HEK293T (cell line): ENCODE results near the gene LMTK2.

Experiments used
- CTCF ChIA-PET: fragments of 350-600 bp; formaldehyde crosslinking; extraction: SDS; loops from one replicate; lab custom pipeline; 2021; ENCODE audit warnings: antibody characterized with exemption, inconsistent platforms; lab: Yijun Ruan, JAX
- POLR2A ChIA-PET: fragments of 350-600 bp; formaldehyde crosslinking; extraction: SDS; loops from one replicate; lab custom pipeline; 2020; ENCODE audit warnings: antibody characterized with exemption, inconsistent platforms; lab: Yijun Ruan, JAX
- DNase-seq: peaks from one replicate; pipeline ENCODE4 v3.0.0; 2012; ENCODE audit warnings: mixed read lengths; ENCODE audit errors: extremely low spot score
- ARNT ChIP-seq: fragments of 450-650 bp; IDR thresholded peaks from 2 replicates; pipeline ENCODE4 v1.6.1; 2017; ENCODE audit warnings: mild to moderate bottlenecking
- BHLHE40 ChIP-seq: fragments of 450-650 bp; IDR thresholded peaks from 2 replicates; pipeline ENCODE4 v1.6.1; 2016; ENCODE audit warnings: mild to moderate bottlenecking, moderate library complexity, borderline replicate concordance
- CTBP1 ChIP-seq: fragments of 450-650 bp; IDR thresholded peaks from 2 replicates; pipeline ENCODE4 v1.6.1; 2016; ENCODE audit warnings: borderline replicate concordance
- ELF4 ChIP-seq: fragments of 450-650 bp; IDR thresholded peaks from 2 replicates; pipeline ENCODE4 v1.6.1; 2017; ENCODE audit warnings: antibody characterized with exemption
- FOXA1 ChIP-seq: fragments of 450-650 bp; IDR thresholded peaks from 2 replicates; pipeline ENCODE4 v1.6.1; 2016; ENCODE audit warnings: mild to moderate bottlenecking
- FOXK2 ChIP-seq: fragments of 450-650 bp; IDR thresholded peaks from 2 replicates; pipeline ENCODE4 v1.6.1; 2016; ENCODE audit warnings: mild to moderate bottlenecking
- FOXM1 ChIP-seq: fragments of 450-650 bp; IDR thresholded peaks from 2 replicates; pipeline ENCODE4 v1.6.1; 2017; ENCODE audit warnings: mild to moderate bottlenecking, borderline replicate concordance
- HDGF ChIP-seq: fragments of 450-650 bp; IDR thresholded peaks from 2 replicates; pipeline ENCODE4 v1.6.1; 2017; ENCODE audit warnings: antibody characterized with exemption, borderline replicate concordance
- L3MBTL2 ChIP-seq: fragments of 450-650 bp; conservative IDR thresholded peaks from 2 replicates; pipeline ENCODE4 v1.6.1; 2016; ENCODE audit warnings: mild to moderate bottlenecking
- LEF1 ChIP-seq: fragments of 450-650 bp; IDR thresholded peaks from 2 replicates; pipeline ENCODE4 v1.6.1; 2017; ENCODE audit warnings: mild to moderate bottlenecking, borderline replicate concordance
- NFRKB ChIP-seq: fragments of 450-650 bp; IDR thresholded peaks from 2 replicates; pipeline ENCODE4 v1.6.1; 2016; ENCODE audit warnings: mild to moderate bottlenecking, moderate library complexity
- SP1 ChIP-seq: fragments of 450-650 bp; IDR thresholded peaks from 2 replicates; pipeline ENCODE4 v1.6.1; 2017
- SUZ12 ChIP-seq: fragments of 450-650 bp; IDR thresholded peaks from 2 replicates; pipeline ENCODE4 v1.6.1; 2016; ENCODE audit warnings: mild to moderate bottlenecking
- TARDBP ChIP-seq: fragments of 450-650 bp; IDR thresholded peaks from 2 replicates; pipeline ENCODE4 v1.6.1; 2016
- ZNF384 ChIP-seq: fragments of 450-650 bp; IDR thresholded peaks from 2 replicates; pipeline ENCODE4 v1.6.1; 2016
- TF ChIP-seq, protein P1 (sequence below): fragments of 450-650 bp; IDR thresholded peaks from 2 replicates; pipeline ENCODE4 v1.6.1; 2016

The LMTK2 gene

DNA sequence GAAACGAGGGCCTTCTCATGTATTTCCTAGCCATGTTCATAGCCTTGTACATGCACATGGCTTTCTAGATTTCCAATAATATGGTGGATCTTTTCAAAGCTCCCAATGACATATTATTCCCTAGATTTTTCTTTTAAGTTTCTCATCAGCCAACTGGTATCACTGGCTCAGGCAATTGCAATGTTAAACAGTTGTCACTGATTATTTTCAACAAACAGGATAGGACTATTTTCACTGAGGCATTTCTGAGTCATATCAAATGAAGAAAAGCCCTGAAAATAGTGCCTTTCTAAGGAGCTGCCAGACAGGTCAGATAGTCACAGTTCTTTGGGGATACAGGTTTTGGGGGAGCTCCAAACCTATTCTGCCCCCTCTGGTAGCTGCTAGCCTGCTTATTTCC lies 4.5 kb upstream of the LMTK2 start:
- ChIA-PET CTCF (no interaction called here), POLR2A (no interaction called here)
- no peak for TF ChIP-seq CTBP1
- TF ChIP-seq FOXA1: no peak
- no peak for TF ChIP-seq SP1
- no peak for TF ChIP-seq NFRKB
- TF ChIP-seq FOXK2: no peak
- no peak for TF ChIP-seq BHLHE40
- no peak for TF ChIP-seq ZNF384
- no peak for TF ChIP-seq SUZ12
- no peak for TF ChIP-seq ARNT
- DNase-seq: no peak

DNA sequence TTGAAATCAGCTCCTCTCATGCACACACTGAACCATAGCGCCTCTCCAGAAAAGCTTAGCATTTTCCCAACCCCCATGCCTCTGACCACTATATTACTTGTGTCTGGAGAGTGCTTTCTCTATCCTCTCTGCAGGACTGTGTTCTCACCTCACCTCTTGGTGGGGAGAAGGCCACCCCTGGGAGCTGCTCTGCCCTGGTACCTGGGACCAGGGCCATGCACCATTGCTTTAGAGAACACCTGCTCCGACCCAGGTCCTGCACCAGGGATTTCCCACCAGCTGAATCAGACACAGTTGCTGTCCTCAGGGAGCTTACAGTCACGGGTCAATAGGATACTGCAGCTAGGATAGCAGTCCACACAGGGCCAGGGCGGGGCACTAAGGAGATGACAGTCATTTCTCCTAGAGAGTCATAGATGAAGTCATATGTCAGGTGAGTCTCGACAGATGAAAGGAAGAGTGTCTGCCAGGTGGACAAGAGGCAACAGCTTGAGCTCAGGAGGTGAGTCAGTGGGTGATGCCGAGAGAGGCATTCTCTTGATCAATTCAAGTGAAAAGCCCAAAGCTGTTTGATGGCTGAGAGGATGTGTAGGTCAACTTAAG lies 619 bp upstream of the LMTK2 start:
- TF ChIP-seq FOXM1: no peak
- no peak for TF ChIP-seq ELF4
- no peak for TF ChIP-seq FOXK2
- no peak for TF ChIP-seq LEF1
- no peak for TF ChIP-seq SUZ12
- no peak for TF ChIP-seq L3MBTL2
- no peak for TF ChIP-seq FOXA1
- no peak for TF ChIP-seq BHLHE40
- TF ChIP-seq, protein P1, sequence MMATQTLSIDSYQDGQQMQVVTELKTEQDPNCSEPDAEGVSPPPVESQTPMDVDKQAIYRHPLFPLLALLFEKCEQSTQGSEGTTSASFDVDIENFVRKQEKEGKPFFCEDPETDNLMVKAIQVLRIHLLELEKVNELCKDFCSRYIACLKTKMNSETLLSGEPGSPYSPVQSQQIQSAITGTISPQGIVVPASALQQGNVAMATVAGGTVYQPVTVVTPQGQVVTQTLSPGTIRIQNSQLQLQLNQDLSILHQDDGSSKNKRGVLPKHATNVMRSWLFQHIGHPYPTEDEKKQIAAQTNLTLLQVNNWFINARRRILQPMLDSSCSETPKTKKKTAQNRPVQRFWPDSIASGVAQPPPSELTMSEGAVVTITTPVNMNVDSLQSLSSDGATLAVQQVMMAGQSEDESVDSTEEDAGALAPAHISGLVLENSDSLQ: no peak
- TF ChIP-seq HDGF: no peak
- no peak for TF ChIP-seq NFRKB
- ChIA-PET CTCF (interaction anchor here (0.6 to 2.0 kb wide), 7 partner anchors 8 to 639 kb away, joined by 3 to 9 read pairs (median 3); no protein-coding TSS in a partner anchor), POLR2A (no interaction called here)
- DNase-seq: no peak

DNA sequence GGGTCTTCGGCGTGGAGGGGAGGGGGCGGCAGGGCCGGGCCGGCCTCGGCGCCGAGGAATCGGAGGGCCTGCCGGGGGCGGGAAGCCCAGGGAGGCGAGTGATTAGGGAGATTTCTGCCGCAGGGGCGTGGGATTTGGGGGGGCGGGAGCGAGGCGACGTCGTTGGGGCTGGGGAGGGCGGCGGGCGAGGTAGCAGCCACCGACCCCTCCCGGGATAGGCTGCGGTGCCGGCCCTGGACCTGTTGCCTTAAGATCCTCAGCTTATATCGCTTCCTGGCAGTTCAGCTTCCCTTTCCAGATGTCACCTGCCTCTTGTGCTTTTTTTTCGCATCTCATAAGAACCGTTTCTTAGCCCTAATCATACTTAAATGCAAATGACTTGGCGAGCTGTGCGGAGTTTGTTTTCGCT lies 655 bp downstream of the LMTK2 start:
- ChIA-PET POLR2A (no interaction called here), CTCF (interaction anchor here (2.1 kb wide), 1 partner anchor 61 kb away, joined by 10 read pairs; no protein-coding TSS in a partner anchor)
- DNase-seq: peak; percentile 23
- no peak for TF ChIP-seq CTBP1
- TF ChIP-seq ZNF384: no peak
- TF ChIP-seq TARDBP: no peak
- no peak for TF ChIP-seq ELF4
- no peak for TF ChIP-seq HDGF
- TF ChIP-seq NFRKB: no peak
- TF ChIP-seq ARNT: no peak
- no peak for TF ChIP-seq SUZ12
- TF ChIP-seq FOXM1: no peak
- no peak for TF ChIP-seq SP1

DNA sequence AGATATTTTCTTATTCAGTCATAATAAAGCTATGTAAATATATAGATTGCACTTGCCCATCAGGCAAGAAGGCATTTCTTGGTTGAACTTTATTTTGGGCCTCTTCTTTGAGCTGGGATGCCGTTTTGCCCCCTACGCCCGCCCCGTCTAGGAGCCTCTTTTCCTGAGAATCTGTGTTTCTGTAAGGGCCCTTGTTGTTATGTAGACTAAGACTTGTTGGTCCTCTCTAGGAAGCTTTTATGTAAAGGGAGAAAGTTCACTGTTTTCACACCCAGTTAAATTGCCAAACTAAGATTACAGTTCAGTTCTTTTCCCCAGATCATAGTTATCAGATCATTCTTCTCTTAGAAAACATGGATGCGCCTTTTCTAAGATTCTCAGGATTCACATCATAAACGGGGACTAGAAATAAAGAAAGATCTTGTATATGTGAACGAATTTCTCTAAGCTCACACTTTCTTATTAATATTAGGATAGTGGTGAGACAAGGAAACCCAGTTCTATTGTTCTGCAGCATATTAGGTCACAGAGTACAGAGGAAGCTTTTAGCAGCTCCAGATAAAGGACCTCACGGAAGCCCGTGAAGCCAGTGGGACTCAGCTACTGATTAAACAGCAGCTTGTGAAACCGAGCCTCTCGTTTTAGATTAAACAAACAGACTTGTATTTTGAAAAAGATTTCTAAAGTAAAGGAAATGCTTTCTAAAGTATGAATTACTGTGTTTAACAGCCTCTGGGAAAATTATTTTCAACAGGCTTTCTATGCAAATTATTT lies 3.8 kb downstream of the LMTK2 start:
- DNase-seq: no peak
- ChIA-PET POLR2A (interaction anchor here (0.9 kb wide), 1 partner anchor 10 kb away, joined by 3 read pairs; no protein-coding TSS in a partner anchor), CTCF (interaction anchor here (1.1 to 2.4 kb wide), 5 partner anchors 9 to 89 kb away, joined by 4 to 18 read pairs (median 8); no protein-coding TSS in a partner anchor)
- no peak for TF ChIP-seq CTBP1
- TF ChIP-seq SUZ12: no peak
- no peak for TF ChIP-seq LEF1
- no peak for TF ChIP-seq L3MBTL2
- no peak for TF ChIP-seq BHLHE40
- TF ChIP-seq FOXK2: no peak
- no peak for TF ChIP-seq NFRKB
- no peak for TF ChIP-seq TARDBP
- no peak for TF ChIP-seq ZNF384
- TF ChIP-seq SP1: no peak
- no peak for TF ChIP-seq HDGF
- no peak for TF ChIP-seq ELF4
- TF ChIP-seq ARNT: no peak
- no peak for TF ChIP-seq FOXM1
- TF ChIP-seq FOXA1: no peak
- TF ChIP-seq, protein P1: no peak

DNA sequence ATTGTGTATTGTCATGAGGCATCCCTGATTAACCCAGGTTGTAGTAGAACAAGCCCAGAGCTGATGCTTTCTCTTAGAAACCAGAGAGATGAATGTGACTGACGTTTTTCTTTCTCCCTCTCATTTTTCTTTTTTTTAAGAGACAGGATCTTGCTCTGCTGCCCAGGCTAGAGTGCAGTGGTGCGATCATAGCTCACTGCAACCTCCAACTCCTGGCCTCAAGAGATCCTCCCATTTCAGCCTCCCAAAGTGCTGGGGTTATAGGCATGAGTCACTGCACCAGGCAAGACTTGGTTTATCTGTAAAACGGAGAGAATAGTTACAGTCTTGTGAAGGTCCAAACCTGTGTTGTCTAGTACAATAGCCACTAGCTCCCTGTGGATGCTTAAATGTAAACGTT lies 5.4 kb downstream of the LMTK2 start:
- POLR2A ChIA-PET: no interaction called here
- TF ChIP-seq, protein P1: no peak
- TF ChIP-seq ARNT (no peak), LEF1 (no peak), ELF4 (no peak), L3MBTL2 (no peak), ZNF384 (no peak), NFRKB (no peak), HDGF (no peak), SUZ12 (no peak), BHLHE40 (no peak), FOXA1 (no peak), CTBP1 (no peak), FOXM1 (no peak), TARDBP (no peak), SP1 (no peak), FOXK2 (no peak)
- DNase-seq: no peak
- CTCF ChIA-PET: interaction anchor here (2.4 kb wide), 1 partner anchor 90 kb away, joined by 10 read pairs; no protein-coding TSS in a partner anchor
